HTERT RPE-1 (cell line): ENCODE results near the gene EDC4.

ENCODE experiments used
- in situ Hi-C: fragments of 300-500 bp; cut with MboI; formaldehyde crosslinking; loops from 4 replicates; pipeline ENCODE4 v1.14.3; 2020; ENCODE audit warnings: low sequenced_read_pairs

Gene EDC4

DNA sequence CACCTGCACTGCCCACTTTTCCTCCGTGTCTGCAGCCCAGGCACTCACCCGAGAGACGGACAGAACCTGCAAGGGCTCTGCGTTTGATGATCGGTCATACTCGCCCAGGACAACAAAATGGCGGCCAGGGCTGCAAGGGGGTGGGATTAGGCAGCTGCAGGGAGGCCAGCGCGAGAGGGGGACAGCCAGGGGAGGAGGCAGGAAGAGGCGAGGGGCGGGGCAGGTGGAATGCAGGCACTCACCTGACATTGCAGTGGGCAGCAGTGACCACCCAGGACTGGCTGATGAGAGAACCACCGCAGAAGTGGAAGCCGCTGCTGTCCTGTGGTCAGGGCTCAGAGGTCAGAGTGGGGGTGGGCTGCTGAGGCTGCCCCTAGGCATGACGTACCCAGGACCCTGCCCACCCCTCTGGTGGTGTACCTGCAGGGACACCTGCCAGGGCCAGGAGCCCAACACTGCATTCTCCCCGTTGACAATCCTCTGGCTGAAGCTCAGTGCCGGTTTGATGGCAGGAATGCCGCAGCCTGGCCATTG, 57.9 kb downstream of the EDC4 start:
- in situ Hi-C loops, result no loop called here
